HG02571 (cell line): ENCODE measurements around the gene GPALPP1.
"Not testable (repeated sequence)": the region's sequence is repeated elsewhere in the genome, so short reads cannot be mapped to it uniquely, and the experiment has no call there.

ENCODE experiments used
- ATAC-seq: cut with Tn5 transposase; IDR thresholded peaks from one replicate; pipeline ENCODE4 v1.9.1; 2021; ENCODE audit warnings: mild to moderate bottlenecking, moderate library complexity; ENCODE audit not compliant: unreplicated experiment

The GPALPP1 gene

DNA sequence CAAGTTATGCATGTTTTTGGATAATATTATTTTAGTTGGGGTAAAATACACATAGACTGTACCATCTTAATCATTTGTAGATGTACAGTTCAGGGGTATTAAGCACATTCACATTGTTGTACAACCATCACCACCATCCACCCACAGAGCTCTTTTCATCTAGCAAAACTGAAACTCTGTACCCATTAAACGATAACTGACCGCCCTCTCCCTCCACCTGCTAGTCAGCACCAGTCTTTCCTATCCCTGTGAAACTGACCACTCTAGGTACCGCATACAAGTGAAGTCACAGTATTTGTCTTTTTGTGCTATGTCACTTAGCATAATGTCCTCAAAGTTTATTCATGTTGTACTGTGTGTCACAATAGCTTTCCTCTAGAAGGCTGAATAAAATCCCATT lies 70.7 kb downstream of the GPALPP1 start:
- ATAC-seq, result no peak

DNA sequence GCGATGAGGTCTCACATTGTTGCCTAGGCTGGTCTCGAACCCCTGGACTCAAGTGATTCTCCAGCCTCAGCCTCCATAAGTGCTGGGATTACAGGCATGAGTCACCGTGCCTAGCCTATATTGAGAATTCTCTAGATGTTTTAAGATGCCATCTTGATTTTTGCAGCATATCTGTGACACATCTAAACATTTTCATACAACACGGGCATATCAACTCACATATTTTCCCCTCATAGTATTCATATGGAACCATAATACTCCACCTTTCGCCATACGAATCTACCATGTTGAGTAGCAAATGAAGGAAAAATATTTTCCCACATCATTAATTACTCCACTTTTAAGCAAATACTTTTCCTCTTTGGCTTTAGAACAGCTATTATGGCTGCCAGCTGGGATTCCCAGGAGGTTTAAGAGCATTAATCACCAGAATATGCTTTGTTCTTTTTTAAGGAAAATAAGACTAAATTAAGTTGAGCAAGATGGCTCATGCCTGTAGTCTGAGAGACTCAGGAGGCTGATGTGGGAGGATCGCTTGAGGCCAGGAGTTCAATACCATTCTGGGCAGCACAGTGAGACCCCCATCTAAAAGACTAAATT lies 74.0 kb downstream of the GPALPP1 start:
- ATAC-seq, result no peak

- not testable (repeated sequence) for ATAC-seq
Measured at GRCh38 chr13:45063889-45064288, 74.6 kb downstream of the GPALPP1 start.

DNA sequence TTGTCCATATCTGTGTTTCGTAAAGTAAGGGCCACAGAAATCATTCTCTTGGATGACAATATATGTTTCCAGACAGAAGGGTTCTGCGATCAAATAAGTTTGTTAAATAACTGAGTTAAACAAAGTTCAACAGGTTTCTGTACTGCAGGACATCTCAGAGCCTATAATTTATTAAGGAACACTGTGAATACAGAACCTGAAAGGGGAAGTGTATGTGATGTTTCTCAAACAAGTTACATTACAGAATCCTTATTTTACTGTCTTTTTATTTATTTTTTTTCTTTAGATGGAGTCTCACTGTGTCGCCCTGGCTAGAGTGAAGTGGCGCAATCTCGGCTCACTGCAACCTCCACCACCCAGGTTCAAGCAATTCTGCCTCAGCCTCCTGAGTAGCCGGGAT lies 75.6 kb downstream of the GPALPP1 start:
- ATAC-seq, result no peak

- ATAC-seq, result no peak
Measured at GRCh38 chr13:45068036-45069001, 79.0 kb downstream of the GPALPP1 start.

GRCh38 chr13:45073809-45074208 lies 84.5 kb downstream of the GPALPP1 start:
- ATAC-seq, result no peak

- ATAC-seq, result no peak
Measured at GRCh38 chr13:45074721-45075120, 85.4 kb downstream of the GPALPP1 start.

DNA sequence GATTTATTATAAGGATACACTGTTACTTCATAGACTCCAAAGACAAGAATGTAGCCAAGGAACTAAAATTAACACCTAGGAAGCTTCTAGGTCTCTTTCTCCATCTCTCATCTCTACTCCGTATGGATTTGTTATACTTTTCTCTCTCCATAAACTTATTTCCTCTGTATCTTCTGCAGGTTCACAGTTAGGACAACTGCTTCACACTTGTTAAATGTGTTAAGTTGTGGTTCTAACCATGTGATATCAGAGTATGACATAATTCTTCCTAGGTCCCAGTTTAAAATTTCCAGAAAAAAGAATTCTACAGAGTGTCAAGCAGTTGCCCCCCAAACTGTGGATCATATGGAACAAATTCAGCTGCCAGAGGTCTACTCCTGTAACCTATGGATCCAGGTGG lies 88.7 kb downstream of the GPALPP1 start:
- no peak for ATAC-seq
